ENCODE data around the gene GOLPH3L. TPM values are rescaled to one million over a fixed set of nuclear protein-coding genes. Genes with fewer than 3 reads are reported as not detected.

GOLPH3L gene
- total and polyA plus RNA-seq, 2 of the 13 experiments (the other 11 are each of a cell fraction or from before 2014, with no cell fraction given) = 8.2 to 12.8 TPM

GRCh38 chr1:150629115-150629928 lies 67.6 kb downstream of the GOLPH3L start, which contains the start of gene ENSA (continued):
- no peak for TF ChIP-seq ZNF569 (CRISPR knock-in tag; IDR thresholded peaks at IDR 0.05; ENCODE audit: borderline replicate concordance)
- TF ChIP-seq PBX3 (CRISPR knock-in tag; IDR thresholded peaks at IDR 0.05; ENCODE audit: borderline replicate concordance) = no peak; the same call in 1 of the 2 replicates
- TF ChIP-seq BCL3 (CRISPR knock-in tag; IDR thresholded peaks at IDR 0.05) = peak; percentile 39; the same call in 1 of the 2 replicates
- no peak for TF ChIP-seq NFKBIZ (CRISPR knock-in tag; IDR thresholded peaks at IDR 0.05)
- no peak for TF ChIP-seq SKIL (CRISPR knock-in tag; IDR thresholded peaks at IDR 0.05; ENCODE audit: borderline replicate concordance)
- peak; percentile 63 for TF ChIP-seq MAZ (IDR thresholded peaks at IDR 0.05; ENCODE audit: borderline replicate concordance, low read depth, low read length)
- peak; percentile 29; the same call in 1 of the 2 replicates for TF ChIP-seq MAZ (CRISPR knock-in tag; IDR thresholded peaks at IDR 0.05; ENCODE audit: low read depth)
- TF ChIP-seq ZNF136 (CRISPR knock-in tag; IDR thresholded peaks at IDR 0.05; ENCODE audit: low read depth) = peak; percentile 78
- no peak; the same call in 1 of the 2 replicates for TF ChIP-seq ZSCAN21 (CRISPR knock-in tag; IDR thresholded peaks at IDR 0.05; ENCODE audit: borderline replicate concordance)
- peak; percentile 96 for TF ChIP-seq ZHX2 (IDR thresholded peaks at IDR 0.05; ENCODE audit: low read depth)
- no peak for TF ChIP-seq ZHX2 (CRISPR knock-in tag; IDR thresholded peaks at IDR 0.05; ENCODE audit: borderline replicate concordance)
- TF ChIP-seq ZNF720 (CRISPR knock-in tag; IDR thresholded peaks at IDR 0.05) = no peak
- TF ChIP-seq CENPT (CRISPR knock-in tag; IDR thresholded peaks at IDR 0.05; ENCODE audit: low read depth) = no peak
- no peak for TF ChIP-seq HHEX (CRISPR knock-in tag; IDR thresholded peaks at IDR 0.05)
- TF ChIP-seq MAFG (CRISPR knock-in tag; IDR thresholded peaks at IDR 0.05) = no peak
- TF ChIP-seq KAT7 (CRISPR knock-in tag; IDR thresholded peaks at IDR 0.05; ENCODE audit: borderline replicate concordance) = peak; percentile 44; the same call in 1 of the 2 replicates
